HG03103 (cell line): ENCODE measurements around the gene TBC1D24.
A peak's percentile ranks its signal among the peaks of the same experiment; 100 is the strongest.
"Not testable (repeated sequence)": the region's sequence is repeated elsewhere in the genome, so short reads cannot be mapped to it uniquely, and the experiment has no call there.

Source experiments
- ATAC-seq: cut with Tn5 transposase; IDR thresholded peaks from one replicate; pipeline ENCODE4 v1.9.1; 2021; ENCODE audit warnings: low read depth; ENCODE audit not compliant: unreplicated experiment

The TBC1D24 gene

GRCh38 chr16:2529961-2530628 is 55.2 kb downstream of the TBC1D24 start:
- no peak for ATAC-seq

DNA sequence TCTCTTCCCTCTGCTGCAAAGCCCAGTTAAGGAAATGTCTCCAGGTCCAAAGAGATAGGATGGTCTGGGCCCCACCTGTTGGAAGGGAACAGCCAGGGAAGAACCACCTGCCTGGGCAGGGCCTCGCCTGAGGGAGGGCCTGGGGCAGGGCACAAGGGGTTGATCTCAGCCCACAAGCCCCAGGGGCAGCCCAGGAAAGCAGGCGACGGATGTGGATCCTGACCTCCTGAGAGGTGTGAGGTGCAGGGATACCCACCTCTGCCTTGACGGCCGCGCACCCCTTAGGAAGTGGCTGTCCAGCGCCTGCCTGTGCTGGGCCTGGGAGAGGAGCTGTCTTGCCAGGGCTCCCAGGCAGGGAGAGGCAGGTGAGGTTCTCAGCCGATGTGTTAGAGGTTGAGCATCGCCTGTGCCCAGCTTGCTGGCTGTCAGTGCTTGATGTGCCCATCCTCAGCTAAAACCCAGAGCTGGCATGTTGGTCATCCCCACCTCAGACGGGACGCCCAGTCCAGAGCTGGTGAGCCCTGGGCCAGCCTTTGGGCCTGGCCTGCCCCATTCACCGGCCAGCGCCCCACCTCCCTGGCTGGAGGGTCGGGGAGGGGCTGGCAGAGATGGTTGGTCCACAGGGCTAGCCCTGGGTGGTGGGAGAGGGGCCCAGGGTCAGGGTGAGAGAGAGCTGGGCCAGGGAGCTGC is 55.8 kb downstream of the TBC1D24 start:
- ATAC-seq: no peak

- ATAC-seq: no peak
These were observed 56.4 kb downstream of the TBC1D24 start, which contains the start of gene CEMP1 for GRCh38 chr16:2531371-2531695. TSS of gene CEMP1 (minus strand) at chr16:2531408. CDS start at chr16:2531073, 335 bp downstream.

DNA sequence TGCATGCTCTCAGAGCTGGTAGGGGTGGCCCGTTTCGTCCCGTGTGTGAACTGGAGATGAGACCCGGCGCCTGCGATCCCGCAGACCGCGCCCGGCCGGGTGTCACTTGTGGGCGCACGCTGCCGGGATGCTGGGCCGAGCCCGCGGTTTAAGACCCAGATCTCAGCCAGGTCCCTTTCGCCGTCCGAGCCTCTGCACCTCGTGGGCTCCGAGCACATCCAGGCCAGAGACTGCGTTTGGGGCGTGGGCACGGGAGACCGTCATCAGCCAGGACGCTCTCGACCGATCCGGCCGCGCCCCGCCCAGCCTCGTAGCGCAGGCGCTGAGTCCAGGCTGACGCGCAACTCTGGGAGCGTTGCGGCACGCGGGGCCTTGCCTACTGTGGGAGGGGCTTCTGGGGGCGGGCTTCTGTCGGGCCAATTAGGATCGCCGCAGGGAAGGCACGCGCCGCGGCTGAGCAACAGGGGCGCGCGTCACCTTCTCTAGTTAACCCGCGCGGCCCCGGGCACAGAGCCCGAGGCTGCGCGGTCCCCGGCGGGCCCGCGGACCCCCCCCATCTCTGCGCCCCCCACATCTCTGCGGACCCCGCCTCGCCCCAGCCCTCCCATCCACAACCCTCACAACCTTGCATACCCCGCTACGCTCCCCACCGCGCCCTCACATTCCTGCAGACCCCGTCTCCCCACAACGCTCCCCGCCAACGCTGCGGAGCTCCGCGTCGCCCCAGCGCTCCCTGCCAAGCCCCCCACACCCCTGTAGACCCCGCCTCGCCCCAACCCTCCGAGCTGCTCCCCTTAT is 57.0 kb downstream of the TBC1D24 start:
- ATAC-seq: peak; percentile 85

GRCh38 chr16:2532494-2533141 is 57.7 kb downstream of the TBC1D24 start:
- ATAC-seq: no peak

DNA sequence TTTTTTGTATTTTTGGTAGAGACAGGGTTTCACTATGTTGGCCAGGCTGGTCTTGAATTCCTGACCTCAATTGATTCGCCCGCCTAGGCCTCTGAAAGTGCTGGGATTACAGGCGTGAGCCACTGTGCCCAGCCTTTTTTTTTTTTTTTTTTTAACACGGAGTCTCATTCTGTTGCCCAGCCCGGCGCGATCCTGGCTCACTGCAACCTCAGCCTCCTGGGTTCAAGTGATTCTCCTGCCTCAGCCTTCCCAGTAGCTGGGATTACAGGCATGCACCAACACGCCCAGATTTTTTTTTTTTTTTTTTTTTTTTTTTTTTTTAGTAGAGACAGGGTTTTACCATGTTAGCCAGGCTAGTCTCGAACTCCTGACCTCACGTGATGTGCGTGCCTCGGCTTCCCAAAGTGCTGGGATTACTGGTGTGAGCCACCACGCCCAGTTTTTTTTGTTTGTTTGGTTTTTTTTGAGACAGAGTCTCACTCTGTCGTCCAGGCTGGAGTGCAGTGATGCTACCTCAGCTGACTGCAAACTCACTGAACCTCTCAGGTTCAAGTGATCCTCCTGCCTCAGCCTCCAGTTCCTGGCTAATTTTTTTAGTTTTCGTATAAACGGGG is 58.3 kb downstream of the TBC1D24 start:
- not testable (repeated sequence) for ATAC-seq

DNA sequence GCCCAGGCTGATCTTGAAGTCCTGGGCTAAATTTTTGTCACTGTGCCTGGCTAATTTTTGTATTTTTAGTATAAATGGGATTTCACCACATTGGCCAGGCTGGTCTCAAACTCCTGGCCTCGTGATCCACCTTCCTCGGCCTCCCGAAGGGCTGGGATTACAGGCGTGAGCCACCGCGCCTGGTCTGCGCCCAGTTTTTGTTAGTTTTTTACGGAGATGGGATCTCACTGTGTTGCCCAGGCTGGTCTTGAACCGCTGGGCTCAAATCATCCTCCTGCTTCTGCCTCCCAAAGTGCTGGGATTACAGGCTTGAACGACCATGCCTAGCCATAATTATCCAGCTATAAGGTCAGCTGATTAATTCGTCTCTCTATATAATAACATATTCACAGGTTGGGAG is 59.0 kb downstream of the TBC1D24 start:
- ATAC-seq: no peak

GRCh38 chr16:2534335-2534734 is 59.4 kb downstream of the TBC1D24 start:
- not testable (repeated sequence) for ATAC-seq

GRCh38 chr16:2535625-2536013 is 60.7 kb downstream of the TBC1D24 start:
- no peak for ATAC-seq

DNA sequence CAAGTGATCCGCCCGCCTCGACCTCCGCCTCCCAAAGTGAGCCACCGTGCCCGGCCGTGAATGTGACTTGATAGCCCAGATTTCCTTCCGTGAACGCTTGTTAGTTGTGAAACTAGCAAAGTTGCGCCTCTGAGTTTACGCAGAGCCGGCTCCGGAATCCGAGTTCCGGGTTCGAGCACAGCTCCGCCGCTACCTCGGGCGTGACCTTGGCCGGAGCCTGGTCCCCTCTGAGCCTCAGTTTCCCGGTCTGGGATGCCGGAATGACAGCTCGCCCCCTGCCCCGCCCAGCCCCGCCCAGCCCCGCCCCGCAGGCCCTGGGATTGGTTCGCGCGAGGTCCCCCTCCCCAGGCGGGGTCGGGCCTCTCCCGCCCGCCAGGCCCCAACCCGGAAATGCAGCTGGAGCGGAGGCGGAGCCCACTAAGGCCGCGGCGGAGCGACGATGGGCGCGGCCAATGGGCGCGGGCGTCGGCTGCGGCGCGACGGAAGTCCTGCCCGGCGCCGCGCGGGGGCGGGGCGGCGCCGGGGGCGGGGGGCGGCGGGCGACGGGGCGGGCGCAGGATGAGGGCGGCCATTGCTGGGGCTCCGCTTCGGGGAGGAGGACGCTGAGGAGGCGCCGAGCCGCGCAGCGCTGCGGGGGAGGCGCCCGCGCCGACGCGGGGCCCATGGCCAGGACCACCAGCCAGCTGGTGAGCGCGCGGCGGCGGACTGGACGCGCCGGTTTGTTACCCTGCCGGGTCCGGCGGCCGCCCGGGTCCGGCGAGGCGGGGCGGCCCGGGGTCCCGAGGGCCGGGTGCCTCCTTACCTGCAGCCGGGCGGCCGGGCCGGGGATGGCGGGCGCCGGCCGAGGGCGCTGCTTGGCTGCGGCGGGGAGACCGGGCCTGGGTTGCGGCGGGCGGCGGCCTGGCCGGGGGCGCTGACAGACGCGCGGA is 62.8 kb downstream of the TBC1D24 start, which contains the start of gene PDPK1:
Gene PDPK1 (plus strand): TSS at position 571 of the 929 bp plus-strand sequence. CDS start 92 bp downstream, at position 663.
- peak; percentile 81 for ATAC-seq

DNA sequence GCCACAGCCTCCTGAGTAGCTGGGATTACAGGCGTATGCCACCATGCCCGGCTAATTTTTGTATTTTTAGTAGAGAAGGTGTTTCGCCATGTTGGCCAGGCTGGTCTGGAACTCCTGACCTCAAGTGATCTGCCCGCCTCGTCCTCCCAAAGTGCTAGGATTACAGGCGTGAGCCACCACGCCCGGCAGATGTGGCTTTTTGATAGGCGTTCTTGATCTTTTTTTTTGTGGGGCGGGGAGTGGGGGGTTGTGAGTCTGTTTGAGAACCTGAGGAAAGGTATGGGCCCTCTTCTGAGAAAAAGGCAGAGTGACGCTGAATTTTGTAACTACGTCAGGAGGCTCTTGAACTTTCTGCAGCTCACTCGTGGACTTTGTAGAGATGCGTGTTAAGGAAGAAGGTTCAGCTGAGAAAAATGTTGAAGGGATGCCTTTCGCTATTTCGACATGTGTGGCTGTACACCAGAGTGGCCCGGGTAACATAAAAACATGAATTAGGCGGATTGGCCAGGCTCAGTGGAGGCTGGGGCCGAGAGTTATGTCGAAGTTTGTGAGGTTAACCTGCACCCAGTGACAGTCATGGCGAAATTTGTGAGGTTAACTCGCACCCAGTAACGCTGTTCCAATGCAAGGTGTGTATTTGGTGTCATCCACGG is 64.4 kb downstream of the TBC1D24 start:
- ATAC-seq: not testable (repeated sequence)

DNA sequence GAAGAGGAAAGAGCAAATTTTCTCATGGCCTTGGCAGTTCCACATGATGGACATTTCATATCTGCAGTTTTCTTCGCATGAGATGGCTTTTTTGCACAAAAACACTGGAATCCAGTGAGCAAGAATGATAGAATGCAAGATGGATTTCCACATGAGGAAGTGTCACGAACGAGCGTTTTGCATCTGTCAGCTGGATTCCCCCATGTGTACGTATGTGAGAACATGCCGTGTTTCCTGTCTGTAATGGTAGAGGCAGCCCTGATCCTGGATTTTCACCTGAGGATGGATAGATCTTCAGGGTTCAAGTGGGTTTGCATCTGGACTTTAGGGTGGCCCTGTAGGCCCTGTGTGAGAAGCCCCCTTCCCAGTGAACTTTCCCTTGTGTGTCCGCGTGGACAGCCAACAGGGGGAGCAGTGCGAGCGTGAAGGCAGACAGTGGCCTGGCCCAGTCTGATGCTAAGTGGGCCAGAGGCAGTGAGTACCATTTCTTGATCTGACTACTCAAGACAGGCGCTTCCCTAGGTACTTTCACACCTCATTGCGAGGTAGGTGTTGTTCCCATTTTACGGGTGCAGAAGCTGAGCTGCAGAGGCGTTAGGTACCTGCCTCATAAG is 65.0 kb downstream of the TBC1D24 start:
- not testable (repeated sequence) for ATAC-seq

- not testable (repeated sequence) for ATAC-seq
These were observed 66.0 kb downstream of the TBC1D24 start for GRCh38 chr16:2540912-2541311.

DNA sequence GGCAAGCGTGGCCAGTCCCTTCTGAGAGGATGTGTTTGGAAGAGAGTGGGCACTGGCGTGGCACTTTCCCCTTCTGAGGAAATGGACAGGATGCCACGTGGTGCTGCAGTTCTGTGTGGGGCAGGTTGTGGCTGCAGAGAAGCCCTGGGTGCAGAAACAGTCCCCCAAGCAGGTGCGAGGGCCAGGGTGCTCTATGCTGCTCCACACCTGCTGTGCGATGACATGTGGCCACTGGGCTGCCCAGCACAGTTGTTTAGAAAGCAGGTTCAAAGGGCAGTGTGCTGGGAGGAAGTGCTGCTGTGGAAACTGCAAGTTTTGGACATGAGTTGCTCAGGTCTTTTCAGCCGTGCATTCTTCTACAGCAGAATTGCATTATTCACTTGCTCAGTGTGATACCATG is 66.5 kb downstream of the TBC1D24 start:
- ATAC-seq: not testable (repeated sequence)

GRCh38 chr16:2543771-2544170 is 68.8 kb downstream of the TBC1D24 start:
- ATAC-seq: not testable (repeated sequence)

GRCh38 chr16:2550283-2550878 is 75.5 kb downstream of the TBC1D24 start:
- ATAC-seq: not testable (repeated sequence)

DNA sequence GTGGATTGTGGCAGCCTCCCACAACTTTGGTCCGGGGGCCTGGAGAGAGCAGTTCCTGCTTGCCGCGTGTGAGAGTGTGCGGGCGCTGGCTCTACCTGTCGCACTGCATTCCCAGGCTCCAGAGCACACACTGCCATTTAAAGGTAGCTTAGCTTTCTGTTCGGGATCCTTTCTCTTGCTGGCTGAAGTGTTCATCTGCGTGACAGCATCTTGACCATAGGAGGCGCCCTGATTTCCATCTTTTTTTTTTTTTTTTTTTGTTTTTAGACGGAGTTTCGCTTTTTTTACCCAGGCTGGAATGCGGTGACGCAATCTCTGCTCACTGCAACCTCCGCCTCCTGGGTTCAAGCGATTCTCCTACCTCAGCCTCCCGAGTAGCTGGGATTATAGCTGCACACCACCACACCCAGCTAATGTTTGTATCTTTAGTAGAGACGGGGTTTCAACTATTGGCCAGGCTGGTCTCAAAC is 76.5 kb downstream of the TBC1D24 start:
- ATAC-seq: not testable (repeated sequence)
